GM12878 (cell line): ENCODE results near the gene PDCD1LG2. TPM values are rescaled to one million over a fixed set of nuclear protein-coding genes. Genes with fewer than 3 reads are reported as not detected.
"Not testable (repeated sequence)": the region's sequence is repeated elsewhere in the genome, so short reads cannot be mapped to it uniquely, and the experiment has no call there.

Source experiments
- ATAC-seq: fragments of 200-7000 bp; cut with Tn5 transposase; 3 replicates; pipeline ENCODE4 v1.9.1; 2020; ENCODE audit warnings: mild to moderate bottlenecking, moderate library complexity
- BruUV-seq: library from RNA; stranded (reverse); fragments of 400-500 nt; replicated peaks from 2 replicates; lab custom pipeline; 2021; lab: Mats Ljungman, UMichigan
- CTCF ChIA-PET: fragments of 300-600 bp; sonication (Branson Sonifier 250); formaldehyde crosslinking; extraction: SDS; loops from one replicate; lab custom pipeline; 2021; ENCODE audit warnings: inconsistent platforms; lab: Yijun Ruan, JAX
- POLR2A ChIA-PET: fragments of 350-600 bp; formaldehyde crosslinking; extraction: SDS; loops from one replicate; lab custom pipeline; 2021; ENCODE audit warnings: inconsistent platforms; lab: Charles Lee
- RAD21 ChIA-PET: fragments of 300-600 bp; sonication (Branson Sonifier 250); formaldehyde crosslinking; loops from one replicate; lab custom pipeline; 2023; ENCODE audit warnings: antibody characterized with exemption; ENCODE audit not compliant: unreplicated experiment; lab: Charles Lee
- SMC1A ChIA-PET: fragments of 300-600 bp; sonication (Branson Sonifier 250); formaldehyde crosslinking; loops from one replicate; lab custom pipeline; 2023; ENCODE audit not compliant: unreplicated experiment, uncharacterized antibody; lab: Charles Lee
- DNase-seq: peaks from one replicate; pipeline ENCODE4 v3.0.0-alpha.2; 2011; ENCODE audit warnings: low read depth, low spot score
- FAIRE-seq: peaks from 3 replicates; lab custom pipeline; 2011; peaks lifted over from hg19 to GRCh38; lab: Jason Lieb, UNC
- H2AFZ ChIP-seq: 2 replicates; pipeline ENCODE4 v1.6.0; 2011; ENCODE audit warnings: low read depth, low read length, control low read depth; ENCODE audit not compliant: control insufficient read depth
- H3K27ac ChIP-seq: 2 replicates; pipeline ENCODE4 v1.5.1; 2011; ENCODE audit warnings: control low read depth; ENCODE audit not compliant: control insufficient read depth, insufficient read depth
- H3K27me3 ChIP-seq, 2 experiments: replicated peaks in 1 of 2; 2 replicates each; pipeline versions ENCODE4 v1.6.0 to v1.6.1; 2011; ENCODE audit warnings: low read length in 1 of 2; ENCODE audit not compliant: control insufficient read depth in 2 of 2, insufficient read depth in 2 of 2
- H3K36me3 ChIP-seq, 2 experiments: 2 replicates each; pipeline ENCODE4 v1.5.1; 2011; ENCODE audit warnings: low read length in 1 of 2; ENCODE audit not compliant: control insufficient read depth in 2 of 2, insufficient read depth in 2 of 2
- H3K4me1 ChIP-seq: 2 replicates; pipeline ENCODE4 v1.6.1; 2011; ENCODE audit warnings: mild to moderate bottlenecking, low read length, moderate library complexity, mixed read lengths; ENCODE audit not compliant: control insufficient read depth, insufficient read depth
- H3K4me2 ChIP-seq: 2 replicates; pipeline ENCODE4 v1.6.0; 2011; ENCODE audit warnings: control low read depth; ENCODE audit not compliant: control insufficient read depth, insufficient read depth
- H3K4me3 ChIP-seq: fragments of 200-600 bp; sonication (generic); 2 replicates; pipeline ENCODE4 v1.5.1; 2016
- H3K79me2 ChIP-seq: 2 replicates; pipeline ENCODE4 v1.6.0; 2011; ENCODE audit warnings: low read length; ENCODE audit not compliant: control insufficient read depth, insufficient read depth
- H3K9ac ChIP-seq: 2 replicates; pipeline ENCODE4 v1.8.0; 2011; ENCODE audit warnings: low read length, control low read depth, mixed read lengths; ENCODE audit not compliant: control insufficient read depth, insufficient read depth
- H3K9me3 ChIP-seq: replicated peaks from 3 replicates; pipeline ENCODE4 v1.5.1; 2011; ENCODE audit warnings: mild to moderate bottlenecking, low read length; ENCODE audit not compliant: control insufficient read depth, insufficient read depth
- H4K20me1 ChIP-seq: 2 replicates; pipeline ENCODE4 v1.6.0; 2011; ENCODE audit not compliant: control insufficient read depth, insufficient read depth
- IRF4 ChIP-seq: IDR thresholded peaks from 2 replicates; pipeline ENCODE4 v1.6.1; 2011; ENCODE audit warnings: low read depth, low read length
- MEF2A ChIP-seq: IDR thresholded peaks from 2 replicates; pipeline ENCODE4 v1.6.1; 2011; ENCODE audit warnings: low read depth, mild to moderate bottlenecking, low read length, moderate library complexity; ENCODE audit not compliant: insufficient read depth
- MTA3 ChIP-seq: IDR thresholded peaks from 2 replicates; pipeline ENCODE4 v1.6.1; 2012; ENCODE audit warnings: low read length, inconsistent platforms, borderline replicate concordance
- SPI1 ChIP-seq: IDR thresholded peaks from 2 replicates; pipeline ENCODE4 v1.6.1; 2011; ENCODE audit warnings: low read depth, mild to moderate bottlenecking, low read length, moderate library complexity, borderline replicate concordance; ENCODE audit not compliant: insufficient read depth
- WGBS: methylation state at CpG from one replicate; pipeline ENCODE4 v1.1.6; 2016; ENCODE audit warnings: low lambda C conversion rate; ENCODE audit not compliant: insufficient replicate concordance, insufficient coverage; ENCODE audit errors: missing lambda C conversion rate; 5-methylcytosine and 5-hydroxymethylcytosine counted together
- in situ Hi-C: fragments of 300-500 bp; cut with MboI; formaldehyde crosslinking; loops from 9 replicates; pipeline ENCODE4 v1.14.3; 2018; ENCODE audit warnings: mixed read lengths
- intact Hi-C: fragments of 100-400 bp; cut with micrococcal nuclease; formaldehyde crosslinking; loops from one replicate; pipeline ENCODE4 v1.14.2; 2022; ENCODE audit not compliant: unreplicated experiment
- polyA plus RNA-seq, 11 experiments: library from polyadenylated mRNA; depleted of rRNA in 4 of 11; unstranded in 6 of 11; stranded (reverse) in 5 of 11; fragments of >200 nt; fragmentation: Nextera tagmentation in 4 of 11; fragmentation: Illumina TruSeq in 1 of 11; extraction: Ambion mirVana in 4 of 11; extraction: Trizol in 1 of 11; gene quantifications; 1 replicate in 1 of 11; 2 replicates in 10 of 11; pipeline versions ENCODE4 v1.2.1 to v1.2.3, GENCODE V29; 2011 to 2016; ENCODE audit warnings: inconsistent platforms in 2 of 11, missing spikeins in 2 of 11, low read depth in 1 of 11
- total RNA-seq, 4 experiments: library from RNA; depleted of rRNA in 3 of 4; stranded (reverse); fragments of >200 nt in 3 of 4; fragmentation: Illumina TruSeq in 1 of 4; extraction: Trizol in 1 of 4; gene quantifications; 2 replicates each; pipeline versions ENCODE4 v1.2.1 to v1.2.3, GENCODE V29; 2013 to 2021
- TF ChIP-seq, protein P1 (sequence below): fragments of 450-650 bp; IDR thresholded peaks from 2 replicates; pipeline ENCODE4 v1.6.1; 2018; ENCODE audit warnings: mild to moderate bottlenecking, low read depth, moderate library complexity; ENCODE audit not compliant: partially characterized antibody
- TF ChIP-seq, protein P2 (sequence below): IDR thresholded peaks from 2 replicates; pipeline ENCODE4 v1.6.1; 2012; ENCODE audit warnings: low read depth, low read length, improper control_type of control experiment
- TF ChIP-seq, protein P3 (sequence below): IDR thresholded peaks from 2 replicates; pipeline ENCODE4 v1.6.1; 2011; ENCODE audit warnings: low read depth, mild to moderate bottlenecking, low read length, moderate library complexity, borderline replicate concordance; ENCODE audit errors: extremely low read depth
- TF ChIP-seq, protein P4 (sequence below): fragments of 450-650 bp; IDR thresholded peaks from 2 replicates; pipeline ENCODE4 v1.6.1; 2017; ENCODE audit warnings: mild to moderate bottlenecking
- TF ChIP-seq, protein P5 (sequence below): fragments of 450-650 bp; formaldehyde crosslinking; IDR thresholded peaks from 2 replicates; pipeline ENCODE4 v1.5.0; 2022; ENCODE audit warnings: mild to moderate bottlenecking, missing genetic modification characterization

Gene PDCD1LG2
- total and polyA plus RNA-seq, 10 of the 15 experiments (the other 5 are each of a cell fraction or from before 2014, with no cell fraction given): 1.5 to 37.3 (median 3.0) TPM

DNA sequence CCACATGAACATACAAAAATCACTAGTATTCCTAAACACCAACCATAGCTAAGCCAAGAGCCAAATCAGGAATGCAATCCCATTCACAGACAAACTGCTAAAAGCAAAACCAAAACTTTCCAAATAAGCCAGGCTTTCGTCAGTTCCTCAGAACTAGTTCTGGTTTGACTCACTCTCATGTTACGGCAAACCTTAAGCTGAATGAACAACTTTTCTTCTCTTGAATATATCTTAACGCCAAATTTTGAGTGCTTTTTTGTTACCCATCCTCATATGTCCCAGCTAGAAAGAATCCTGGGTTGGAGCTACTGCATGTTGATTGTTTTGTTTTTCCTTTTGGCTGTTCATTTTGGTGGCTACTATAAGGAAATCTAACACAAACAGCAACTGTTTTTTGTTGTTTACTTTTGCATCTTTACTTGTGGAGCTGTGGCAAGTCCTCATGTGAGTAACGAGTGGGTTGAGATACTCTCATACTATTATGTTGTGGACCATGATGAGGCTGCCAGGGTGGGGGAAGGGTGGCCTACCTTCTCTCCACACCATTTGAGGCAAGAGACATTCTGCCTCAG, at the start of gene PDCD1LG2 (continued):
- TF ChIP-seq, protein P1, sequence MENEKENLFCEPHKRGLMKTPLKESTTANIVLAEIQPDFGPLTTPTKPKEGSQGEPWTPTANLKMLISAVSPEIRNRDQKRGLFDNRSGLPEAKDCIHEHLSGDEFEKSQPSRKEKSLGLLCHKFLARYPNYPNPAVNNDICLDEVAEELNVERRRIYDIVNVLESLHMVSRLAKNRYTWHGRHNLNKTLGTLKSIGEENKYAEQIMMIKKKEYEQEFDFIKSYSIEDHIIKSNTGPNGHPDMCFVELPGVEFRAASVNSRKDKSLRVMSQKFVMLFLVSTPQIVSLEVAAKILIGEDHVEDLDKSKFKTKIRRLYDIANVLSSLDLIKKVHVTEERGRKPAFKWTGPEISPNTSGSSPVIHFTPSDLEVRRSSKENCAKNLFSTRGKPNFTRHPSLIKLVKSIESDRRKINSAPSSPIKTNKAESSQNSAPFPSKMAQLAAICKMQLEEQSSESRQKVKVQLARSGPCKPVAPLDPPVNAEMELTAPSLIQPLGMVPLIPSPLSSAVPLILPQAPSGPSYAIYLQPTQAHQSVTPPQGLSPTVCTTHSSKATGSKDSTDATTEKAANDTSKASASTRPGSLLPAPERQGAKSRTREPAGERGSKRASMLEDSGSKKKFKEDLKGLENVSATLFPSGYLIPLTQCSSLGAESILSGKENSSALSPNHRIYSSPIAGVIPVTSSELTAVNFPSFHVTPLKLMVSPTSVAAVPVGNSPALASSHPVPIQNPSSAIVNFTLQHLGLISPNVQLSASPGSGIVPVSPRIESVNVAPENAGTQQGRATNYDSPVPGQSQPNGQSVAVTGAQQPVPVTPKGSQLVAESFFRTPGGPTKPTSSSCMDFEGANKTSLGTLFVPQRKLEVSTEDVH: no peak
- TF ChIP-seq MTA3: peak; percentile 86; the same call in 1 of the 2 replicates
- 0 out of 2 replicates have a peak, but pooled peaks have one; percentile 32 for TF ChIP-seq MEF2A
- TF ChIP-seq IRF4: peak; percentile 99
- TF ChIP-seq, protein P2, sequence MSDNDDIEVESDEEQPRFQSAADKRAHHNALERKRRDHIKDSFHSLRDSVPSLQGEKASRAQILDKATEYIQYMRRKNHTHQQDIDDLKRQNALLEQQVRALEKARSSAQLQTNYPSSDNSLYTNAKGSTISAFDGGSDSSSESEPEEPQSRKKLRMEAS: no peak
- TF ChIP-seq, protein P3, sequence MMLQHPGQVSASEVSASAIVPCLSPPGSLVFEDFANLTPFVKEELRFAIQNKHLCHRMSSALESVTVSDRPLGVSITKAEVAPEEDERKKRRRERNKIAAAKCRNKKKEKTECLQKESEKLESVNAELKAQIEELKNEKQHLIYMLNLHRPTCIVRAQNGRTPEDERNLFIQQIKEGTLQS: no peak

DNA sequence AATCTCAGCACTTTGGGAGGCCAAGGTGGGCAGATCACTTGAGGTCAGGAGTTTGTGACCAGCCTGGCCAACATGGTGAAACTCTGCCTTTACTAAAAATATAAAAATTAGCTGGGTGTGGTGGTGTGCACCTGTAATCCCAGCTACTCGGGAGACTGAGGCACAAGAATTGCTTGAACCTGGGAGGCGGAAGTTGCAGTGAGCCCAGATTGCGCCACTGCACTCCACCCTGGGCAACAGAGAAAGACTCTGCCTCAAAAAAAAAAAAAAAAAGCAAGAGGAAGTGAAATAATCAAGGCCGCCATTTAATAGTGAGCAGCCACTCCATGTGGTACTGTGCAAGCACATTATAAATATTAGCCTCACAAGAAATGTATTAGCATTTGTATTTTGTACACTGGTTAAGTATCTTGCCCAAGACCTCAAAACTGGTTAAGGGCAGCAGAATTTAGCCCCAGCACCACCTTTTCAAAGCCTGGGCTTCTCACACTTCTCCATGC, 45.5 kb upstream of the PDCD1LG2 start:
- H3K4me3 ChIP-seq, H4K20me1 ChIP-seq, H2AFZ ChIP-seq, H3K27ac ChIP-seq, H3K4me2 ChIP-seq, H3K9me3 ChIP-seq, intact Hi-C loops, BruUV-seq, H3K27me3 ChIP-seq, H3K9ac ChIP-seq, DNase-seq, FAIRE-seq, in situ Hi-C loops: not testable (repeated sequence)
- TF ChIP-seq, protein P4, sequence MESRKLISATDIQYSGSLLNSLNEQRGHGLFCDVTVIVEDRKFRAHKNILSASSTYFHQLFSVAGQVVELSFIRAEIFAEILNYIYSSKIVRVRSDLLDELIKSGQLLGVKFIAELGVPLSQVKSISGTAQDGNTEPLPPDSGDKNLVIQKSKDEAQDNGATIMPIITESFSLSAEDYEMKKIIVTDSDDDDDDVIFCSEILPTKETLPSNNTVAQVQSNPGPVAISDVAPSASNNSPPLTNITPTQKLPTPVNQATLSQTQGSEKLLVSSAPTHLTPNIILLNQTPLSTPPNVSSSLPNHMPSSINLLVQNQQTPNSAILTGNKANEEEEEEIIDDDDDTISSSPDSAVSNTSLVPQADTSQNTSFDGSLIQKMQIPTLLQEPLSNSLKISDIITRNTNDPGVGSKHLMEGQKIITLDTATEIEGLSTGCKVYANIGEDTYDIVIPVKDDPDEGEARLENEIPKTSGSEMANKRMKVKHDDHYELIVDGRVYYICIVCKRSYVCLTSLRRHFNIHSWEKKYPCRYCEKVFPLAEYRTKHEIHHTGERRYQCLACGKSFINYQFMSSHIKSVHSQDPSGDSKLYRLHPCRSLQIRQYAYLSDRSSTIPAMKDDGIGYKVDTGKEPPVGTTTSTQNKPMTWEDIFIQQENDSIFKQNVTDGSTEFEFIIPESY: peak; percentile 68; the same call in 1 of the 2 replicates
- TF ChIP-seq, protein P5, sequence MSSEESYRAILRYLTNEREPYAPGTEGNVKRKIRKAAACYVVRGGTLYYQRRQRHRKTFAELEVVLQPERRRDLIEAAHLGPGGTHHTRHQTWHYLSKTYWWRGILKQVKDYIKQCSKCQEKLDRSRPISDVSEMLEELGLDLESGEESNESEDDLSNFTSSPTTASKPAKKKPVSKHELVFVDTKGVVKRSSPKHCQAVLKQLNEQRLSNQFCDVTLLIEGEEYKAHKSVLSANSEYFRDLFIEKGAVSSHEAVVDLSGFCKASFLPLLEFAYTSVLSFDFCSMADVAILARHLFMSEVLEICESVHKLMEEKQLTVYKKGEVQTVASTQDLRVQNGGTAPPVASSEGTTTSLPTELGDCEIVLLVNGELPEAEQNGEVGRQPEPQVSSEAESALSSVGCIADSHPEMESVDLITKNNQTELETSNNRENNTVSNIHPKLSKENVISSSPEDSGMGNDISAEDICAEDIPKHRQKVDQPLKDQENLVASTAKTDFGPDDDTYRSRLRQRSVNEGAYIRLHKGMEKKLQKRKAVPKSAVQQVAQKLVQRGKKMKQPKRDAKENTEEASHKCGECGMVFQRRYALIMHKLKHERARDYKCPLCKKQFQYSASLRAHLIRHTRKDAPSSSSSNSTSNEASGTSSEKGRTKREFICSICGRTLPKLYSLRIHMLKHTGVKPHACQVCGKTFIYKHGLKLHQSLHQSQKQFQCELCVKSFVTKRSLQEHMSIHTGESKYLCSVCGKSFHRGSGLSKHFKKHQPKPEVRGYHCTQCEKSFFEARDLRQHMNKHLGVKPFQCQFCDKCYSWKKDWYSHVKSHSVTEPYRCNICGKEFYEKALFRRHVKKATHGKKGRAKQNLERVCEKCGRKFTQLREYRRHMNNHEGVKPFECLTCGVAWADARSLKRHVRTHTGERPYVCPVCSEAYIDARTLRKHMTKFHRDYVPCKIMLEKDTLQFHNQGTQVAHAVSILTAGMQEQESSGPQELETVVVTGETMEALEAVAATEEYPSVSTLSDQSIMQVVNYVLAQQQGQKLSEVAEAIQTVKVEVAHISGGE (CRISPR knock-in tag): 0 out of 2 replicates have a peak, but pooled peaks have one; percentile 7
- peak; percentile 60 for TF ChIP-seq SPI1
- peaks cover 32% of the 10 kb centered on the region for H3K4me1 ChIP-seq
- peaks cover 31% of the 10 kb centered on the region for H3K79me2 ChIP-seq
- peak; percentile 43 for ATAC-seq
- WGBS: 82% methylated on average over 4 of the region's 4 CpGs
- CTCF ChIA-PET: interaction anchor here (0.8 to 3.1 kb wide), 4 partner anchors 16 to 136 kb away, joined by 3 to 11 read pairs (median 3); no protein-coding TSS in a partner anchor
- RAD21 ChIA-PET: interaction anchor here (0.7 to 2.2 kb wide), 5 partner anchors 15 to 136 kb away, joined by 3 to 7 read pairs (median 5); partner anchors contain the start of genes CD274 and PDCD1LG2
- POLR2A ChIA-PET: interaction anchor here (0.7 to 1.8 kb wide), 7 partner anchors 16 to 198 kb away, joined by 3 to 6 read pairs (median 3); partner anchors contain the start of gene PDCD1LG2
- H3K36me3 ChIP-seq: peaks cover 16 to 28% of the 10 kb centered on the region in 2 experiments
- SMC1A ChIA-PET: interaction anchor here (0.6 to 8.9 kb wide), 14 partner anchors 10 to 123 kb away, joined by 3 to 90 read pairs (median 6); partner anchors contain the start of gene PDCD1LG2
